CD1c-positive myeloid dendritic cell (primary cell): ENCODE results near the gene LIG3.
"Not testable (repeated sequence)": the region's sequence is repeated elsewhere in the genome, so short reads cannot be mapped to it uniquely, and the experiment has no call there.

Experiments used
- DNase-seq: peaks from one replicate; pipeline ENCODE4 v3.0.0-alpha.2; 2016; ENCODE audit errors: extremely low spot score

The LIG3 gene

GRCh38 chr17:34980353-34980680 is at the start of gene LIG3:
TSS of gene LIG3 (plus strand) at chr17:34980512. CDS start at chr17:34983006, 2,494 bp downstream.
- peak; percentile 97 for DNase-seq

- DNase-seq = not testable (repeated sequence)
Measured at GRCh38 chr17:34950780-34951179, 29.5 kb upstream of the LIG3 start.

GRCh38 chr17:34958438-34958837 is 21.9 kb upstream of the LIG3 start:
- DNase-seq = no peak

GRCh38 chr17:34961093-34961911 is 19.0 kb upstream of the LIG3 start, which contains the start of the genes CCT6B and ZNF830:
TSS of gene CCT6B (minus strand) at chr17:34961460. CDS start at chr17:34961393, 67 bp downstream.
TSS of gene ZNF830 (plus strand) at chr17:34961540. CDS start at chr17:34961567, 27 bp downstream.
- peak; percentile 98 for DNase-seq

- DNase-seq = no peak
Measured at GRCh38 chr17:34974179-34974578, 6.1 kb upstream of the LIG3 start.

- DNase-seq = no peak
Measured at GRCh38 chr17:34974794-34975785, 5.2 kb upstream of the LIG3 start.

GRCh38 chr17:34979153-34979552 is 1.2 kb upstream of the LIG3 start:
- no peak for DNase-seq

- no peak for DNase-seq
Measured at GRCh38 chr17:34979650-34980352, 511 bp upstream of the LIG3 start.

- peak; percentile 81 for DNase-seq
Measured at GRCh38 chr17:34980681-34981537, 597 bp downstream of the LIG3 start.

GRCh38 chr17:34981538-34982241 is 1.4 kb downstream of the LIG3 start:
- DNase-seq = no peak

- no peak for DNase-seq
Measured at GRCh38 chr17:34987232-34987631, 6.9 kb downstream of the LIG3 start.

- DNase-seq = no peak
Measured at GRCh38 chr17:34988644-34989043, 8.3 kb downstream of the LIG3 start.

- DNase-seq = no peak
Measured at GRCh38 chr17:34989473-34989872, 9.2 kb downstream of the LIG3 start.

- DNase-seq = no peak
Measured at GRCh38 chr17:34990921-34991365, 10.6 kb downstream of the LIG3 start.

GRCh38 chr17:34991606-34992005 is 11.3 kb downstream of the LIG3 start:
- no peak for DNase-seq

- no peak for DNase-seq
Measured at GRCh38 chr17:34993031-34993430, 12.7 kb downstream of the LIG3 start.

- DNase-seq = no peak
Measured at GRCh38 chr17:34996422-34997285, 16.3 kb downstream of the LIG3 start.

GRCh38 chr17:34997355-34997862 is 17.1 kb downstream of the LIG3 start:
- no peak for DNase-seq

- peak; percentile 81 for DNase-seq
Measured at GRCh38 chr17:34998205-34998604, 17.9 kb downstream of the LIG3 start.
